NB4 (cell line): ENCODE data around the gene CD8B.
A peak's percentile ranks its signal among the peaks of the same experiment; 100 is the strongest.
"Not testable (repeated sequence)": the region's sequence is repeated elsewhere in the genome, so short reads cannot be mapped to it uniquely, and the experiment has no call there.

Experiments used
- DNase-seq: peaks from one replicate; pipeline ENCODE4 v3.0.0; 2010; ENCODE audit warnings: low read depth
- H3K4me3 ChIP-seq: one replicate; pipeline ENCODE4 v1.5.1; 2011; ENCODE audit warnings: mild to moderate bottlenecking, low read depth, low read length, moderate library complexity

Gene CD8B

GRCh38 chr2:86861628-86862379, at the start of gene CD8B:
TSS of gene CD8B (minus strand) at chr2:86861886. CDS start at chr2:86861865, 21 bp downstream.
- H3K4me3 ChIP-seq, DNase-seq: not testable (repeated sequence)

- H3K4me3 ChIP-seq, DNase-seq: not testable (repeated sequence)
Measured at GRCh38 chr2:86905868-86906267, 44.2 kb upstream of the CD8B start.

GRCh38 chr2:86900687-86901086, 39.0 kb upstream of the CD8B start:
- not testable (repeated sequence) for H3K4me3 ChIP-seq, DNase-seq

GRCh38 chr2:86886026-86886425, 24.3 kb upstream of the CD8B start:
- DNase-seq, H3K4me3 ChIP-seq: not testable (repeated sequence)

GRCh38 chr2:86882865-86883264, 21.2 kb upstream of the CD8B start:
- not testable (repeated sequence) for DNase-seq, H3K4me3 ChIP-seq

- not testable (repeated sequence) for DNase-seq, H3K4me3 ChIP-seq
Measured at GRCh38 chr2:86882118-86882665, 20.5 kb upstream of the CD8B start.

GRCh38 chr2:86878986-86879385, 17.3 kb upstream of the CD8B start:
- H3K4me3 ChIP-seq, DNase-seq: not testable (repeated sequence)

- not testable (repeated sequence) for H3K4me3 ChIP-seq, DNase-seq
Measured at GRCh38 chr2:86870941-86871340, 9.3 kb upstream of the CD8B start.

GRCh38 chr2:86868895-86869468, 7.3 kb upstream of the CD8B start:
- not testable (repeated sequence) for DNase-seq, H3K4me3 ChIP-seq

- not testable (repeated sequence) for DNase-seq, H3K4me3 ChIP-seq
Measured at GRCh38 chr2:86862380-86862703, 656 bp upstream of the CD8B start.

- not testable (repeated sequence) for H3K4me3 ChIP-seq, DNase-seq
Measured at GRCh38 chr2:86861175-86861574, 511 bp downstream of the CD8B start.

GRCh38 chr2:86860573-86860972, 1.1 kb downstream of the CD8B start:
- DNase-seq, H3K4me3 ChIP-seq: not testable (repeated sequence)

GRCh38 chr2:86857688-86858087, 4.0 kb downstream of the CD8B start:
- not testable (repeated sequence) for H3K4me3 ChIP-seq, DNase-seq

- H3K4me3 ChIP-seq: not testable (repeated sequence)
- DNase-seq: peak; percentile 25
Measured at GRCh38 chr2:86856498-86856897, 5.2 kb downstream of the CD8B start.

GRCh38 chr2:86855981-86856380, 5.7 kb downstream of the CD8B start:
- H3K4me3 ChIP-seq, DNase-seq: not testable (repeated sequence)

- H3K4me3 ChIP-seq, DNase-seq: not testable (repeated sequence)
Measured at GRCh38 chr2:86851581-86851980, 10.1 kb downstream of the CD8B start.

GRCh38 chr2:86842607-86843234, 19.0 kb downstream of the CD8B start:
- H3K4me3 ChIP-seq: not testable (repeated sequence)

GRCh38 chr2:86841330-86841729, 20.4 kb downstream of the CD8B start:
- H3K4me3 ChIP-seq, DNase-seq: not testable (repeated sequence)

More at GRCh38 chr2:86842607-86843234, 19.0 kb downstream of the CD8B start:
- not testable (repeated sequence) for DNase-seq

GRCh38 chr2:86839871-86840548, 21.7 kb downstream of the CD8B start:
- not testable (repeated sequence) for DNase-seq, H3K4me3 ChIP-seq
